Liver (tissue), 9 donors: Measurements from ENCODE around the gene CES2. TPM values are rescaled to one million over a fixed set of nuclear protein-coding genes. Genes with fewer than 3 reads are reported as not detected.

Experiments
- DNase-seq: peaks from one replicate; pipeline ENCODE4 v3.0.0-alpha.2; 2017; ENCODE audit warnings: low spot score
- H3K27ac ChIP-seq, 2 donors: one replicate each; pipeline ENCODE4 v1.7.0; 2013; ENCODE audit warnings: inconsistent platforms in 2 of 2, low read length in 2 of 2, control low read depth in 1 of 2, low read depth in 1 of 2, mild to moderate bottlenecking in 1 of 2
- H3K27me3 ChIP-seq, 4 donors: one replicate each; pipeline versions ENCODE4 v1.6.1 to v1.7.0; 2013; ENCODE audit warnings: low read length in 3 of 4, inconsistent platforms in 1 of 4, mild to moderate bottlenecking in 1 of 4, moderate library complexity in 1 of 4; ENCODE audit not compliant: control insufficient read depth in 4 of 4, insufficient read depth in 4 of 4
- H3K36me3 ChIP-seq, 4 donors: one replicate each; pipeline versions ENCODE4 v1.6.1 to v1.7.0; 2013; ENCODE audit warnings: low read length in 3 of 4, mild to moderate bottlenecking in 3 of 4, low read depth in 1 of 4, moderate library complexity in 1 of 4; ENCODE audit not compliant: control insufficient read depth in 4 of 4, insufficient read depth in 3 of 4
- H3K4me1 ChIP-seq, 4 donors: one replicate each; pipeline versions ENCODE4 v1.6.1 to v1.7.0; 2013; ENCODE audit warnings: low read length in 3 of 4, mild to moderate bottlenecking in 3 of 4, moderate library complexity in 1 of 4; ENCODE audit not compliant: control insufficient read depth in 4 of 4, insufficient read depth in 4 of 4
- H3K4me3 ChIP-seq, 3 donors: one replicate each; pipeline versions ENCODE4 v1.6.1 to v1.7.0; 2013; ENCODE audit warnings: low read length in 3 of 3, control low read depth in 1 of 3, low read depth in 1 of 3, mild to moderate bottlenecking in 1 of 3
- H3K9ac ChIP-seq, 2 donors: one replicate each; pipeline ENCODE4 v1.7.0; 2013; ENCODE audit warnings: low read length in 2 of 2, mild to moderate bottlenecking in 2 of 2, moderate library complexity in 2 of 2, control low read depth in 1 of 2, low read depth in 1 of 2
- H3K9me3 ChIP-seq, 4 donors: one replicate each; pipeline versions ENCODE4 v1.6.1 to v1.7.0; 2013; ENCODE audit warnings: low read length in 3 of 4; ENCODE audit not compliant: control insufficient read depth in 4 of 4
- EGR1 ChIP-seq, 2 donors: IDR thresholded peaks; 2 replicates each; pipeline ENCODE4 v1.6.1; 2016 to 2018; ENCODE audit warnings: antibody characterized with exemption in 2 of 2, low read depth in 2 of 2
- FOXA1 ChIP-seq: IDR thresholded peaks from 2 replicates; pipeline ENCODE4 v1.6.1; 2016; ENCODE audit warnings: antibody characterized with exemption
- HNF4A ChIP-seq, 2 donors: conservative IDR thresholded peaks; 2 replicates each; pipeline ENCODE4 v1.6.1; 2016; ENCODE audit warnings: antibody characterized with exemption in 2 of 2, mild to moderate bottlenecking in 2 of 2
- HNF4G ChIP-seq: IDR thresholded peaks from 2 replicates; pipeline ENCODE4 v1.6.1; 2016; ENCODE audit warnings: antibody characterized with exemption
- NR2F2 ChIP-seq: IDR thresholded peaks from 2 replicates; pipeline ENCODE4 v1.6.1; 2016; ENCODE audit warnings: antibody characterized with exemption
- RAD21 ChIP-seq, 2 donors: IDR thresholded peaks; 2 replicates each; pipeline ENCODE4 v1.6.1; 2016; ENCODE audit warnings: antibody characterized with exemption in 2 of 2, mild to moderate bottlenecking in 2 of 2
- SP1 ChIP-seq: IDR thresholded peaks from 2 replicates; pipeline ENCODE4 v1.6.1; 2018; ENCODE audit warnings: antibody characterized with exemption, mild to moderate bottlenecking
- YY1 ChIP-seq: IDR thresholded peaks from 2 replicates; pipeline ENCODE4 v1.6.1; 2016; ENCODE audit warnings: antibody characterized with exemption, mild to moderate bottlenecking
- WGBS: extraction: QIAGEN DNeasy Blood & Tissue Kit; methylation state at CpG from one replicate; pipeline ENCODE4 v1.1.7; 2013; 5-methylcytosine and 5-hydroxymethylcytosine counted together
- polyA plus RNA-seq, 2 donors: library from polyadenylated mRNA; stranded (reverse) in 1 of 2; unstranded in 1 of 2; fragments of 200-250 nt in 1 of 2; fragments of >200 nt in 1 of 2; fragmentation: Nextera tagmentation in 1 of 2; extraction: Ambion mirVana in 1 of 2; gene quantifications; one replicate each; pipeline versions ENCODE4 v1.2.1 to v1.2.3, GENCODE V29; 2013 to 2015
- total RNA-seq, 2 donors: library from RNA; depleted of rRNA; stranded (reverse); fragments of >200 nt; gene quantifications; one replicate each; pipeline ENCODE4 v1.2.3, GENCODE V29; 2014
- TF ChIP-seq, protein P1 (sequence below): IDR thresholded peaks from 2 replicates; pipeline ENCODE4 v1.6.1; 2016; ENCODE audit warnings: antibody characterized with exemption, mild to moderate bottlenecking
- TF ChIP-seq, protein P2 (sequence below): IDR thresholded peaks from 2 replicates; pipeline ENCODE4 v1.6.1; 2016; ENCODE audit warnings: antibody characterized with exemption
- TF ChIP-seq, protein P3 (sequence below): fragments of 150-350 bp; IDR thresholded peaks from 2 replicates; pipeline ENCODE4 v1.5.1; 2017; ENCODE audit warnings: improper control_type of control experiment, low read depth, low read length; ENCODE audit not compliant: missing input control
- TF ChIP-seq, protein P4 (sequence below): IDR thresholded peaks from 2 replicates; pipeline ENCODE4 v1.6.1; 2016; ENCODE audit warnings: antibody characterized with exemption
- TF ChIP-seq, protein P5 (sequence below): IDR thresholded peaks from 2 replicates; pipeline ENCODE4 v1.6.1; 2016; ENCODE audit warnings: antibody characterized with exemption
- donor health status: healthy.
- donor health status: healthy.
- donor health status: healthy.
- donor health status: healthy.
- donor health status: healthy.

Gene CES2
- total and polyA plus RNA-seq, 4 donors, result 21.2 to 200 (median 182) TPM

DNA sequence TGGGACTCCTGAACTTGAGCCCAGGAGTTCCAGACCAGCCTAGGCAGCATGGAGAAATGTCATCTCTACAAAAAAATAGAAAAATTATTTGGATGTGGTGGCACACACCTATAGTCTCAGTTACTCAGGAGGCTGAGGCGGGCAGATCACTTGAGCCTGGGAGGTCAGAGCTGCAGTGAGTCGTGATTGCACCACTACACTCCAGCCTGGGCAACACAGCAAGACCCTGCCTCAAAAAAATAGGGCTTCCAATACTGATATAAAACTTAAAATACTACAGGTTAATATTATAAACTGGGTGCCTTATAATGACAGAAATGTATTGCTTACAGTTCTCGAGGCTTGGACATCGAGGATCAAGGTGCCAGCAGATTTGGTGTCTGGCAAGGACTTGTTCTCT is 10.6 kb downstream of the CES2 start:
- no peaks in the 10 kb centered on the region for H3K9me3 ChIP-seq
- peaks cover 10 to 32% (median 25%) of the 10 kb centered on the region in 4 donors for H3K4me1 ChIP-seq
- H3K27me3 ChIP-seq, result no peaks in the 10 kb centered on the region
- no peak for DNase-seq
- H3K36me3 ChIP-seq, result peaks cover 15 to 30% (median 26%) of the 10 kb centered on the region in 4 donors
- H3K4me3 ChIP-seq, result no peak overlapping the region
- H3K9ac ChIP-seq, result no peak overlapping the region
- TF ChIP-seq, protein P1, sequence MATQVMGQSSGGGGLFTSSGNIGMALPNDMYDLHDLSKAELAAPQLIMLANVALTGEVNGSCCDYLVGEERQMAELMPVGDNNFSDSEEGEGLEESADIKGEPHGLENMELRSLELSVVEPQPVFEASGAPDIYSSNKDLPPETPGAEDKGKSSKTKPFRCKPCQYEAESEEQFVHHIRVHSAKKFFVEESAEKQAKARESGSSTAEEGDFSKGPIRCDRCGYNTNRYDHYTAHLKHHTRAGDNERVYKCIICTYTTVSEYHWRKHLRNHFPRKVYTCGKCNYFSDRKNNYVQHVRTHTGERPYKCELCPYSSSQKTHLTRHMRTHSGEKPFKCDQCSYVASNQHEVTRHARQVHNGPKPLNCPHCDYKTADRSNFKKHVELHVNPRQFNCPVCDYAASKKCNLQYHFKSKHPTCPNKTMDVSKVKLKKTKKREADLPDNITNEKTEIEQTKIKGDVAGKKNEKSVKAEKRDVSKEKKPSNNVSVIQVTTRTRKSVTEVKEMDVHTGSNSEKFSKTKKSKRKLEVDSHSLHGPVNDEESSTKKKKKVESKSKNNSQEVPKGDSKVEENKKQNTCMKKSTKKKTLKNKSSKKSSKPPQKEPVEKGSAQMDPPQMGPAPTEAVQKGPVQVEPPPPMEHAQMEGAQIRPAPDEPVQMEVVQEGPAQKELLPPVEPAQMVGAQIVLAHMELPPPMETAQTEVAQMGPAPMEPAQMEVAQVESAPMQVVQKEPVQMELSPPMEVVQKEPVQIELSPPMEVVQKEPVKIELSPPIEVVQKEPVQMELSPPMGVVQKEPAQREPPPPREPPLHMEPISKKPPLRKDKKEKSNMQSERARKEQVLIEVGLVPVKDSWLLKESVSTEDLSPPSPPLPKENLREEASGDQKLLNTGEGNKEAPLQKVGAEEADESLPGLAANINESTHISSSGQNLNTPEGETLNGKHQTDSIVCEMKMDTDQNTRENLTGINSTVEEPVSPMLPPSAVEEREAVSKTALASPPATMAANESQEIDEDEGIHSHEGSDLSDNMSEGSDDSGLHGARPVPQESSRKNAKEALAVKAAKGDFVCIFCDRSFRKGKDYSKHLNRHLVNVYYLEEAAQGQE, result no peak
- TF ChIP-seq HNF4G (no peak), SP1 (no peak), EGR1 (IDR thresholded peaks at IDR 0.05; ENCODE audit: low read depth in 2 of 2) (no peak), FOXA1 (no peak), YY1 (no peak), RAD21 (IDR thresholded peaks at IDR 0.05) (no peak), NR2F2 (no peak)
- TF ChIP-seq, protein P2, sequence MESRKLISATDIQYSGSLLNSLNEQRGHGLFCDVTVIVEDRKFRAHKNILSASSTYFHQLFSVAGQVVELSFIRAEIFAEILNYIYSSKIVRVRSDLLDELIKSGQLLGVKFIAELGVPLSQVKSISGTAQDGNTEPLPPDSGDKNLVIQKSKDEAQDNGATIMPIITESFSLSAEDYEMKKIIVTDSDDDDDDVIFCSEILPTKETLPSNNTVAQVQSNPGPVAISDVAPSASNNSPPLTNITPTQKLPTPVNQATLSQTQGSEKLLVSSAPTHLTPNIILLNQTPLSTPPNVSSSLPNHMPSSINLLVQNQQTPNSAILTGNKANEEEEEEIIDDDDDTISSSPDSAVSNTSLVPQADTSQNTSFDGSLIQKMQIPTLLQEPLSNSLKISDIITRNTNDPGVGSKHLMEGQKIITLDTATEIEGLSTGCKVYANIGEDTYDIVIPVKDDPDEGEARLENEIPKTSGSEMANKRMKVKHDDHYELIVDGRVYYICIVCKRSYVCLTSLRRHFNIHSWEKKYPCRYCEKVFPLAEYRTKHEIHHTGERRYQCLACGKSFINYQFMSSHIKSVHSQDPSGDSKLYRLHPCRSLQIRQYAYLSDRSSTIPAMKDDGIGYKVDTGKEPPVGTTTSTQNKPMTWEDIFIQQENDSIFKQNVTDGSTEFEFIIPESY, result no peak
- TF ChIP-seq, protein P3, sequence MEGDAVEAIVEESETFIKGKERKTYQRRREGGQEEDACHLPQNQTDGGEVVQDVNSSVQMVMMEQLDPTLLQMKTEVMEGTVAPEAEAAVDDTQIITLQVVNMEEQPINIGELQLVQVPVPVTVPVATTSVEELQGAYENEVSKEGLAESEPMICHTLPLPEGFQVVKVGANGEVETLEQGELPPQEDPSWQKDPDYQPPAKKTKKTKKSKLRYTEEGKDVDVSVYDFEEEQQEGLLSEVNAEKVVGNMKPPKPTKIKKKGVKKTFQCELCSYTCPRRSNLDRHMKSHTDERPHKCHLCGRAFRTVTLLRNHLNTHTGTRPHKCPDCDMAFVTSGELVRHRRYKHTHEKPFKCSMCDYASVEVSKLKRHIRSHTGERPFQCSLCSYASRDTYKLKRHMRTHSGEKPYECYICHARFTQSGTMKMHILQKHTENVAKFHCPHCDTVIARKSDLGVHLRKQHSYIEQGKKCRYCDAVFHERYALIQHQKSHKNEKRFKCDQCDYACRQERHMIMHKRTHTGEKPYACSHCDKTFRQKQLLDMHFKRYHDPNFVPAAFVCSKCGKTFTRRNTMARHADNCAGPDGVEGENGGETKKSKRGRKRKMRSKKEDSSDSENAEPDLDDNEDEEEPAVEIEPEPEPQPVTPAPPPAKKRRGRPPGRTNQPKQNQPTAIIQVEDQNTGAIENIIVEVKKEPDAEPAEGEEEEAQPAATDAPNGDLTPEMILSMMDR, result no peak
- TF ChIP-seq, protein P4, sequence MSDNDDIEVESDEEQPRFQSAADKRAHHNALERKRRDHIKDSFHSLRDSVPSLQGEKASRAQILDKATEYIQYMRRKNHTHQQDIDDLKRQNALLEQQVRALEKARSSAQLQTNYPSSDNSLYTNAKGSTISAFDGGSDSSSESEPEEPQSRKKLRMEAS, result no peak
- TF ChIP-seq, protein P5, sequence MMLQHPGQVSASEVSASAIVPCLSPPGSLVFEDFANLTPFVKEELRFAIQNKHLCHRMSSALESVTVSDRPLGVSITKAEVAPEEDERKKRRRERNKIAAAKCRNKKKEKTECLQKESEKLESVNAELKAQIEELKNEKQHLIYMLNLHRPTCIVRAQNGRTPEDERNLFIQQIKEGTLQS, result no peak
- H3K27ac ChIP-seq, result no peak overlapping the region
- 68% methylated on average over 4 of the region's 4 CpGs for WGBS

DNA sequence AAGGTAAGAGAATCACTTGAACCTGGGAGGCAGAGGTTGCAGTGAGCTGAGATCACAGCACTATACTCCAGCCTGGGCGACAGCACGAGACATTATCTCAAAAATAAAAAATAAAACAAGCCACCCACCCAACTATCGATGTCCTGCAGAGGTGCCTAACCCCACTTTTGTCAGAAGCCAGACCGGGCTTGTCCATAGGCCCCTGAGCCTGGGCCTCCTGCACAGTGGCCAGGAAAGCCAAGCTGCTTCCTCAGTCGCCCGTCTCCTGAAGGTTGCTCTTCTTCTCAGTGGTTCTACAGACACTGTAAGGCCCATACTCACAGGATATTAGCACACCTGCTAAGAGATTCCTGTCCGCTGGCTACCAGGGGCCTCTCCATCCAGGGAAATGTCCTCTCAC is 11.2 kb downstream of the CES2 start:
- Histone ChIP-seq H3K36me3 (peaks cover 11 to 24% (median 20%) of the 10 kb centered on the region in 4 donors), H3K4me1 (peaks cover 10 to 32% (median 25%) of the 10 kb centered on the region in 4 donors), H3K27me3 (no peaks in the 10 kb centered on the region), H3K9ac (no peak overlapping the region), H3K27ac (no peak overlapping the region), H3K4me3 (no peak overlapping the region), H3K9me3 (no peaks in the 10 kb centered on the region)
- DNase-seq, result no peak
- TF ChIP-seq, protein P5, result no peak
- TF ChIP-seq HNF4A (conservative IDR thresholded peaks at IDR 0.05) (no peak), NR2F2 (no peak)
- WGBS, result 73% methylated on average over 7 of the region's 7 CpGs
